Tibial artery (tissue), 4 donors: ENCODE data around the gene RBM45.

Source experiments
- DNase-seq, 2 donors: peaks; one replicate each; pipeline ENCODE4 v3.0.0-alpha.2; 2019
- H3K27ac ChIP-seq, 2 donors: fragments of 200-600 bp; sonication (generic) in 1 of 2; 1 replicate in 1 of 2; 2 replicates in 1 of 2; pipeline ENCODE4 v1.5.1; 2018 to 2019; ENCODE audit warnings: mild to moderate bottlenecking in 1 of 2
- H3K27me3 ChIP-seq, 2 donors: fragments of 200-600 bp; sonication (generic) in 1 of 2; one replicate each; pipeline versions ENCODE4 v1.5.1 to v1.6.0; 2016 to 2019
- H3K36me3 ChIP-seq, 3 donors: fragments of 200-600 bp; sonication (generic) in 2 of 3; one replicate each; pipeline ENCODE4 v1.5.1; 2016 to 2019; ENCODE audit warnings: mild to moderate bottlenecking in 2 of 3
- H3K4me1 ChIP-seq, 4 donors: fragments of 200-600 bp; sonication (generic) in 2 of 4; 1 replicate in 3 of 4; 2 replicates in 1 of 4; pipeline ENCODE4 v1.5.1; 2016 to 2019
- H3K4me3 ChIP-seq, 2 donors: fragments of 200-600 bp; sonication (generic) in 1 of 2; 1 replicate in 1 of 2; 2 replicates in 1 of 2; pipeline ENCODE4 v1.5.1; 2018 to 2019; ENCODE audit warnings: mild to moderate bottlenecking in 2 of 2
- H3K9me3 ChIP-seq, 3 donors: fragments of 200-600 bp; sonication (generic) in 1 of 3; one replicate each; pipeline ENCODE4 v1.5.1; 2016 to 2019
- CTCF ChIP-seq, 2 experiments: fragments of 200-600 bp in 1 of 2; fragments of 450-650 bp in 1 of 2; IDR thresholded peaks; one replicate each; pipeline ENCODE4 v1.5.1; 2017 to 2019; ENCODE audit warnings: antibody characterized with exemption in 2 of 2, mild to moderate bottlenecking in 1 of 2, moderate library complexity in 1 of 2
- intact Hi-C: fragments of 100-400 bp; cut with DNase I; formaldehyde crosslinking; loops from one replicate; pipeline ENCODE4 v1.15.0; 2023; ENCODE audit warnings: low total_unique reads

The RBM45 gene

GRCh38 chr2:178112202-178113152, at the start of gene RBM45:
TSS of gene RBM45 (plus strand) at chr2:178112437. CDS start at chr2:178112547, 110 bp downstream.
- Histone ChIP-seq H3K36me3 (no peaks in the 10 kb centered on the region), H3K4me3 (peak within 1 kb of the TSS; percentile 75 to 78), H3K27me3 (no peaks in the 10 kb centered on the region), H3K9me3 (no peaks in the 10 kb centered on the region), H3K27ac (peak within 1 kb of the TSS; percentile 76 to 81), H3K4me1 (peaks cover 0 to 25% (median 12%) of the 10 kb centered on the region in 4 donors)
- intact Hi-C loops, result loop anchor here (5.0 kb wide), 1 partner anchor 170 kb away; no protein-coding TSS in a partner anchor
- peak; percentile 95 to 97 for TF ChIP-seq CTCF (IDR thresholded peaks at IDR 0.05)
- peak; percentile 91 to 97 for DNase-seq

- no peak for TF ChIP-seq CTCF (IDR thresholded peaks at IDR 0.05)
- intact Hi-C loops, result no loop called here
Observed at GRCh38 chr2:178066324-178066723, 45.9 kb upstream of the RBM45 start.

GRCh38 chr2:178066890-178067669, 45.2 kb upstream of the RBM45 start:
- intact Hi-C loops, result no loop called here
- no peak overlapping the region for H3K27ac ChIP-seq
- no peaks in the 10 kb centered on the region for H3K9me3 ChIP-seq
- H3K36me3 ChIP-seq, result no peaks in the 10 kb centered on the region
- no peak overlapping the region for H3K4me3 ChIP-seq
- TF ChIP-seq CTCF (IDR thresholded peaks at IDR 0.05), result no peak
- H3K27me3 ChIP-seq, result no peaks in the 10 kb centered on the region
- DNase-seq, result no peak
- H3K4me1 ChIP-seq, result peaks cover 0 to 2% (median 0%) of the 10 kb centered on the region in 4 donors

More at GRCh38 chr2:178066324-178066723, 45.9 kb upstream of the RBM45 start:
- H3K36me3 ChIP-seq, result no peaks in the 10 kb centered on the region
- H3K27ac ChIP-seq, result no peak overlapping the region
- no peaks in the 10 kb centered on the region for H3K27me3 ChIP-seq
- H3K4me3 ChIP-seq, result no peak overlapping the region
- H3K9me3 ChIP-seq, result no peaks in the 10 kb centered on the region
- no peaks in the 10 kb centered on the region for H3K4me1 ChIP-seq
- DNase-seq, result no peak

- no peak for TF ChIP-seq CTCF (IDR thresholded peaks at IDR 0.05)
- DNase-seq, result no peak
- H3K36me3 ChIP-seq, result no peaks in the 10 kb centered on the region
- no peaks in the 10 kb centered on the region for H3K9me3 ChIP-seq
- H3K27me3 ChIP-seq, result no peaks in the 10 kb centered on the region
- intact Hi-C loops, result no loop called here
- H3K27ac ChIP-seq, result no peak overlapping the region
- peaks cover 0 to 14% (median 2%) of the 10 kb centered on the region in 4 donors for H3K4me1 ChIP-seq
- no peak overlapping the region for H3K4me3 ChIP-seq
Observed at GRCh38 chr2:178068823-178069454, 43.3 kb upstream of the RBM45 start.

- intact Hi-C loops, result no loop called here
- Histone ChIP-seq H3K9me3 (no peaks in the 10 kb centered on the region), H3K4me3 (no peak overlapping the region), H3K27me3 (no peaks in the 10 kb centered on the region), H3K36me3 (no peaks in the 10 kb centered on the region), H3K27ac (no peak overlapping the region), H3K4me1 (peaks cover 0 to 14% (median 2%) of the 10 kb centered on the region in 4 donors)
- DNase-seq, result no peak
- TF ChIP-seq CTCF (IDR thresholded peaks at IDR 0.05), result no peak
Observed at GRCh38 chr2:178069551-178069950, 42.7 kb upstream of the RBM45 start.
